CD14-positive monocyte (primary cell): ENCODE results near the gene TCF19. TPM values are rescaled to one million over a fixed set of nuclear protein-coding genes. Genes with fewer than 3 reads are reported as not detected.
A peak's percentile ranks its signal among the peaks of the same experiment; 100 is the strongest.

Experiments used
- DNase-seq, 3 donors: peaks; one replicate each; pipeline ENCODE4 v3.0.0-alpha.2; 2011 to 2022
- H2AFZ ChIP-seq: 2 replicates; pipeline ENCODE4 v1.6.0; 2012; ENCODE audit warnings: mild to moderate bottlenecking, low read depth, low read length, inconsistent platforms; ENCODE audit not compliant: insufficient read depth, poor library complexity, severe bottlenecking
- H3K27ac ChIP-seq, 2 donors: 1 replicate in 1 of 2; 2 replicates in 1 of 2; pipeline ENCODE4 v1.5.1; 2012 to 2013; ENCODE audit warnings: low read length in 2 of 2, control low read depth in 1 of 2, inconsistent platforms in 1 of 2, low read depth in 1 of 2, mild to moderate bottlenecking in 1 of 2
- H3K27me3 ChIP-seq, 2 donors: one replicate each; pipeline versions ENCODE4 v1.6.0 to v1.6.1; 2011 to 2013; ENCODE audit warnings: low read length in 2 of 2; ENCODE audit not compliant: control insufficient read depth in 2 of 2, insufficient read depth in 2 of 2
- H3K36me3 ChIP-seq, 2 donors: replicated peaks in 1 of 2; 1 replicate in 1 of 2; 2 replicates in 1 of 2; pipeline versions ENCODE4 v1.5.1 to v1.6.1; 2012 to 2013; ENCODE audit warnings: low read length in 2 of 2, control low read depth in 1 of 2, inconsistent platforms in 1 of 2, mild to moderate bottlenecking in 1 of 2; ENCODE audit not compliant: insufficient read depth in 2 of 2, control insufficient read depth in 1 of 2
- H3K4me1 ChIP-seq, 2 donors: 1 replicate in 1 of 2; 2 replicates in 1 of 2; pipeline versions ENCODE4 v1.5.1 to v1.6.1; 2012 to 2013; ENCODE audit warnings: low read length in 2 of 2, control low read depth in 1 of 2, inconsistent platforms in 1 of 2, mild to moderate bottlenecking in 1 of 2, moderate library complexity in 1 of 2; ENCODE audit not compliant: insufficient read depth in 2 of 2, control insufficient read depth in 1 of 2
- H3K4me2 ChIP-seq: replicated peaks from 2 replicates; pipeline ENCODE3; 2012; ENCODE audit warnings: low read length, moderate library complexity, mild to moderate bottlenecking; ENCODE audit not compliant: poor library complexity, severe bottlenecking; ENCODE audit errors: extremely low read depth
- H3K4me3 ChIP-seq, 3 experiments: fragments of 200-600 bp in 1 of 3; sonication (generic) in 1 of 3; replicated peaks in 1 of 3; 1 replicate in 2 of 3; 2 replicates in 1 of 3; pipeline ENCODE4 v1.5.1; 2011 to 2013; ENCODE audit warnings: low read length in 3 of 3, mild to moderate bottlenecking in 3 of 3, control low read depth in 2 of 3, low read depth in 2 of 3, inconsistent platforms in 1 of 3, moderate library complexity in 1 of 3
- H3K79me2 ChIP-seq: 2 replicates; pipeline ENCODE4 v1.6.0; 2012; ENCODE audit warnings: mild to moderate bottlenecking, control low read depth, inconsistent platforms, low read length, moderate library complexity; ENCODE audit not compliant: insufficient read depth
- H3K9ac ChIP-seq: 2 replicates; pipeline ENCODE4 v1.6.0; 2017; ENCODE audit warnings: low read length, mild to moderate bottlenecking; ENCODE audit not compliant: insufficient read depth, poor library complexity, severe bottlenecking
- H3K9me3 ChIP-seq, 2 donors: replicated peaks in 1 of 2; 1 replicate in 1 of 2; 2 replicates in 1 of 2; pipeline versions ENCODE4 v1.5.1 to v1.6.1; 2012 to 2013; ENCODE audit warnings: low read length in 2 of 2, control low read depth in 1 of 2; ENCODE audit not compliant: control insufficient read depth in 1 of 2, insufficient read depth in 1 of 2
- H4K20me1 ChIP-seq: 2 replicates; pipeline ENCODE4 v1.6.0; 2012; ENCODE audit warnings: mild to moderate bottlenecking, low read length, control low read depth, moderate library complexity; ENCODE audit not compliant: insufficient read depth
- H3K27ac Mint-ChIP-seq, 7 donors: one replicate each; pipeline ENCODE4 v1.8.0; 2020; ENCODE audit warnings: mild to moderate bottlenecking in 7 of 7, mixed read lengths in 7 of 7, moderate library complexity in 6 of 7, inconsistent platforms in 2 of 7
- H3K27me3 Mint-ChIP-seq, 3 donors: one replicate each; pipeline ENCODE4 v1.8.0; 2021 to 2022; ENCODE audit warnings: low read depth in 3 of 3, mild to moderate bottlenecking in 3 of 3, mixed read lengths in 3 of 3, moderate library complexity in 3 of 3, inconsistent platforms in 1 of 3
- H3K36me3 Mint-ChIP-seq, 2 donors: one replicate each; pipeline ENCODE4 v1.8.0; 2020; ENCODE audit warnings: mixed read lengths in 2 of 2, inconsistent platforms in 1 of 2, mild to moderate bottlenecking in 1 of 2
- H3K4me1 Mint-ChIP-seq: one replicate; pipeline ENCODE4 v1.8.0; 2020; ENCODE audit warnings: mild to moderate bottlenecking, mixed read lengths
- H3K4me3 Mint-ChIP-seq, 2 donors: one replicate each; pipeline ENCODE4 v1.8.0; 2020; ENCODE audit warnings: mild to moderate bottlenecking in 2 of 2, mixed read lengths in 2 of 2, moderate library complexity in 1 of 2
- H3K9me3 Mint-ChIP-seq, 7 donors: one replicate each; pipeline ENCODE4 v1.8.0; 2020 to 2022; ENCODE audit warnings: mixed read lengths in 7 of 7, mild to moderate bottlenecking in 6 of 7, moderate library complexity in 6 of 7, inconsistent platforms in 2 of 7
- CTCF ChIP-seq: fragments of 200-600 bp; IDR thresholded peaks from one replicate; pipeline ENCODE4 v1.8.0; 2022; ENCODE audit warnings: antibody characterized with exemption, mild to moderate bottlenecking
- WGBS: methylation state at CpG from one replicate; pipeline ENCODE4 v1.1.5; 2013; ENCODE audit warnings: missing lambda C conversion rate; ENCODE audit not compliant: insufficient coverage; 5-methylcytosine and 5-hydroxymethylcytosine counted together
- intact Hi-C, 2 donors: fragments of 100-400 bp; cut with micrococcal nuclease; formaldehyde crosslinking; loops; one replicate each; pipeline versions ENCODE4 v1.15.0 to v1.15.1; 2023
- polyA plus RNA-seq, 3 donors: library from polyadenylated mRNA; depleted of rRNA in 1 of 3; unstranded in 2 of 3; stranded (reverse) in 1 of 3; fragments of 300-500 nt in 2 of 3; fragments of >200 nt in 1 of 3; fragmentation: Illumina TruSeq in 2 of 3; gene quantifications; 1 replicate in 2 of 3; 2 replicates in 1 of 3; pipeline ENCODE4 v1.2.3, GENCODE V29; 2012 to 2021

The TCF19 gene
- polyA plus RNA-seq, 3 donors, result 0.75 to 1.1 (median 0.80) TPM

GRCh38 chr6:31138982-31139381 lies 19.4 kb upstream of the TCF19 start, which contains the start of gene PSORS1C2:
PSORS1C2 (minus strand) TSS chr6:31139066; CDS start chr6:31139026, 40 bp downstream.
- H3K4me3 ChIP-seq, result peak within 1 kb of the TSS in 1 of 3 experiments; percentile 71
- H4K20me1 ChIP-seq, result no peaks in the 10 kb centered on the region
- Mint-ChIP-seq H3K27me3 (peaks cover 0 to 15% (median 2%) of the 10 kb centered on the region in 3 donors), H3K36me3 (peaks cover 5 to 6% of the 10 kb centered on the region in 2 donors), H3K4me3 (peak within 1 kb of the TSS in 1 of 2 donors; percentile 76), H3K9me3 (peaks cover 0 to 3% (median 0%) of the 10 kb centered on the region in 7 donors), H3K27ac (peak within 1 kb of the TSS in 1 of 7 donors; percentile 3), H3K4me1 (peaks cover 6% of the 10 kb centered on the region)
- peaks cover 0 to 6% of the 10 kb centered on the region in 2 donors for H3K4me1 ChIP-seq
- TF ChIP-seq CTCF, result no peak
- no peaks in the 10 kb centered on the region for H3K9me3 ChIP-seq
- H3K36me3 ChIP-seq, result peaks cover 7 to 16% of the 10 kb centered on the region in 2 donors
- H3K4me2 ChIP-seq, result peak within 1 kb of the TSS; percentile 81
- no peak within 1 kb of the TSS for H3K27ac ChIP-seq
- WGBS, result 92% methylated on average over 4 of the region's 4 CpGs
- H3K9ac ChIP-seq, result no peak within 1 kb of the TSS
- H2AFZ ChIP-seq, result peak within 1 kb of the TSS; percentile 79
- H3K79me2 ChIP-seq, result no peaks in the 10 kb centered on the region
- H3K27me3 ChIP-seq, result peaks cover 0 to 3% of the 10 kb centered on the region in 2 donors
- intact Hi-C loops, result no loop called here
- DNase-seq, result no peak

DNA sequence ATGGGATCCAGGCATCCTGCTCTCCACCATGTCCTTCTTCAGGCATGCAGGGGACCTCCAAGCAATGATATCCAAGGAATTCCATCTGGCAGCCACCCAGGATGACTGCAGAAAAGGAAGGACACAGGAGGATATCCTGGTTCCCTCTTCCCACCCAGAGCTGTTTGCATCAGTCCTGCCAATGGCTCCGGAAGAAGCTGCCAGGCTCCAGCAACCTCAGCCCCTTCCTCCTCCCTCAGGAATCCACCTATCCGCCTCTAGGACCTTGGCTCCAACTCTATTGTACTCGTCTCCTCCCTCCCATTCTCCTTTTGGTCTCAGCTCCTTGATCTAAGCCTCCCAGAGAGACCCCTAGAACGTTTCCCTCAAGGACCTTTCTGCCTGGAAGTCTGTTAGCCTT lies 18.8 kb upstream of the TCF19 start:
- Histone ChIP-seq H2AFZ (no peak overlapping the region), H3K27ac (no peak overlapping the region), H3K36me3 (peaks cover 10 to 20% of the 10 kb centered on the region in 2 donors), H3K4me2 (no peak overlapping the region), H3K9me3 (no peaks in the 10 kb centered on the region), H3K27me3 (peaks cover 0 to 3% of the 10 kb centered on the region in 2 donors), H3K79me2 (no peaks in the 10 kb centered on the region), H3K4me3 (no peak overlapping the region), H3K4me1 (peaks cover 0 to 6% of the 10 kb centered on the region in 2 donors), H3K9ac (no peak overlapping the region), H4K20me1 (no peaks in the 10 kb centered on the region)
- H3K27me3 Mint-ChIP-seq, result peaks cover 0 to 13% (median 2%) of the 10 kb centered on the region in 3 donors
- H3K4me1 Mint-ChIP-seq, result peaks cover 6% of the 10 kb centered on the region
- H3K9me3 Mint-ChIP-seq, result peaks cover 0 to 3% (median 0%) of the 10 kb centered on the region in 7 donors
- no peak for DNase-seq
- no peak for TF ChIP-seq CTCF
- WGBS, result 89% methylated on average over 4 of the region's 4 CpGs
- peaks cover 8 to 9% of the 10 kb centered on the region in 2 donors for H3K36me3 Mint-ChIP-seq
- no peak overlapping the region for H3K27ac Mint-ChIP-seq
- intact Hi-C loops, result no loop called here
- no peak overlapping the region for H3K4me3 Mint-ChIP-seq
